ENCODE results near the gene KLHL11. TPM values are rescaled to one million over a fixed set of nuclear protein-coding genes. Genes with fewer than 3 reads are reported as not detected.

KLHL11 gene
- total and polyA plus RNA-seq, 2 experiments from 2014 or later: 8.7 to 25.5 TPM

DNA sequence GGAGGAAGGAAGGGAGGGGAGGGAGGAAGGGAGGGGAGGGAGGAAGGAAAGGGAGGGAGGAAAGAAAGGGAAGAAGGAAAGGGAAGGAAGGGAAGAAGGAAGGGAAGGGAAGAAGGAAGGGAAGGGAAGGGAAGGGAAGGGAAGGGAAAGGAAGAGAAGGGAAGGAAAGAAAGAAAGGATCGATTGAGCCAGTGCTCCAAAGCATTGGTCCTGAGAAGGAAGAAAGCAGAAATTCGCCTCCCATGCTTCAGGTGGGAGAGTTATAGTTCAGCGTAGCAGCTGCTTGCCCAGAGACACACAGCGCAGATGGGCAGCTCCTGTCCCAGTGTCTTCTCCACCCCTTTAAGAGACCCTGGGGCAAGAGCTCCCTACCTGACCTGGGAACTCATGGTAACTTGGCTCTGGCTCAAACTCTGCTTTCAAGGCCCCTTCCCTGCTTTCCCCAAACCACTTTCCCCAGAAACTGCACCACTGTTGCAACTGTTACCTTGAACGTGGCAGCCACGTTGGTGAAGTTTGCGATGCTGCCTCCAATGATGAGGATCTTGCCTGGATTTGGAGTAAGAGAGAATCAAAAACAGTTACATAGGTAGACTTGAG lies 39.1 kb upstream of the KLHL11 start:
- no peaks in the 10 kb centered on the region for H3K4me1 ChIP-seq (ENCODE audit: insufficient read depth)
- no peak for ATAC-seq
- Mint-ChIP-seq H3K27ac (no peak overlapping the region), H3K27me3 (ENCODE audit: insufficient read depth, low read depth, poor library complexity) (peaks cover 6% of the 10 kb centered on the region), H3K4me3 (no peak overlapping the region), H3K9me3 (no peaks in the 10 kb centered on the region), H3K4me1 (no peaks in the 10 kb centered on the region), H3K36me3 (ENCODE audit: low read depth) (peaks cover 94% of the 10 kb centered on the region)
- no peaks in the 10 kb centered on the region for H3K27me3 ChIP-seq (ENCODE audit: insufficient read depth)
- TF ChIP-seq NANOG (IDR thresholded peaks at IDR 0.05; ENCODE audit: borderline replicate concordance) (no peak), POLR2AphosphoS5 (IDR thresholded peaks at IDR 0.05; ENCODE audit: low read depth) (no peak), EZH2 (IDR thresholded peaks at IDR 0.05; ENCODE audit: low read depth, unreplicated experiment) (no peak), ZNF114 (CRISPR knock-in tag; IDR thresholded peaks at IDR 0.05) (no peak), EZH2phosphoT487 (IDR thresholded peaks at IDR 0.05; ENCODE audit: unreplicated experiment) (no peak), JUNB (IDR thresholded peaks at IDR 0.05; ENCODE audit: unreplicated experiment) (no peak), CREB1 (CRISPR knock-in tag; IDR thresholded peaks at IDR 0.05; ENCODE audit: low read depth) (no peak), ZNF331 (CRISPR knock-in tag; IDR thresholded peaks at IDR 0.05; ENCODE audit: low read depth) (no peak), CTCF (conservative IDR thresholded peaks at IDR 0.05; ENCODE audit: low read depth in 2 of 2) (no peak), STAT1 (IDR thresholded peaks at IDR 0.05; ENCODE audit: unreplicated experiment) (no peak)
- TF ChIP-seq, protein P1, sequence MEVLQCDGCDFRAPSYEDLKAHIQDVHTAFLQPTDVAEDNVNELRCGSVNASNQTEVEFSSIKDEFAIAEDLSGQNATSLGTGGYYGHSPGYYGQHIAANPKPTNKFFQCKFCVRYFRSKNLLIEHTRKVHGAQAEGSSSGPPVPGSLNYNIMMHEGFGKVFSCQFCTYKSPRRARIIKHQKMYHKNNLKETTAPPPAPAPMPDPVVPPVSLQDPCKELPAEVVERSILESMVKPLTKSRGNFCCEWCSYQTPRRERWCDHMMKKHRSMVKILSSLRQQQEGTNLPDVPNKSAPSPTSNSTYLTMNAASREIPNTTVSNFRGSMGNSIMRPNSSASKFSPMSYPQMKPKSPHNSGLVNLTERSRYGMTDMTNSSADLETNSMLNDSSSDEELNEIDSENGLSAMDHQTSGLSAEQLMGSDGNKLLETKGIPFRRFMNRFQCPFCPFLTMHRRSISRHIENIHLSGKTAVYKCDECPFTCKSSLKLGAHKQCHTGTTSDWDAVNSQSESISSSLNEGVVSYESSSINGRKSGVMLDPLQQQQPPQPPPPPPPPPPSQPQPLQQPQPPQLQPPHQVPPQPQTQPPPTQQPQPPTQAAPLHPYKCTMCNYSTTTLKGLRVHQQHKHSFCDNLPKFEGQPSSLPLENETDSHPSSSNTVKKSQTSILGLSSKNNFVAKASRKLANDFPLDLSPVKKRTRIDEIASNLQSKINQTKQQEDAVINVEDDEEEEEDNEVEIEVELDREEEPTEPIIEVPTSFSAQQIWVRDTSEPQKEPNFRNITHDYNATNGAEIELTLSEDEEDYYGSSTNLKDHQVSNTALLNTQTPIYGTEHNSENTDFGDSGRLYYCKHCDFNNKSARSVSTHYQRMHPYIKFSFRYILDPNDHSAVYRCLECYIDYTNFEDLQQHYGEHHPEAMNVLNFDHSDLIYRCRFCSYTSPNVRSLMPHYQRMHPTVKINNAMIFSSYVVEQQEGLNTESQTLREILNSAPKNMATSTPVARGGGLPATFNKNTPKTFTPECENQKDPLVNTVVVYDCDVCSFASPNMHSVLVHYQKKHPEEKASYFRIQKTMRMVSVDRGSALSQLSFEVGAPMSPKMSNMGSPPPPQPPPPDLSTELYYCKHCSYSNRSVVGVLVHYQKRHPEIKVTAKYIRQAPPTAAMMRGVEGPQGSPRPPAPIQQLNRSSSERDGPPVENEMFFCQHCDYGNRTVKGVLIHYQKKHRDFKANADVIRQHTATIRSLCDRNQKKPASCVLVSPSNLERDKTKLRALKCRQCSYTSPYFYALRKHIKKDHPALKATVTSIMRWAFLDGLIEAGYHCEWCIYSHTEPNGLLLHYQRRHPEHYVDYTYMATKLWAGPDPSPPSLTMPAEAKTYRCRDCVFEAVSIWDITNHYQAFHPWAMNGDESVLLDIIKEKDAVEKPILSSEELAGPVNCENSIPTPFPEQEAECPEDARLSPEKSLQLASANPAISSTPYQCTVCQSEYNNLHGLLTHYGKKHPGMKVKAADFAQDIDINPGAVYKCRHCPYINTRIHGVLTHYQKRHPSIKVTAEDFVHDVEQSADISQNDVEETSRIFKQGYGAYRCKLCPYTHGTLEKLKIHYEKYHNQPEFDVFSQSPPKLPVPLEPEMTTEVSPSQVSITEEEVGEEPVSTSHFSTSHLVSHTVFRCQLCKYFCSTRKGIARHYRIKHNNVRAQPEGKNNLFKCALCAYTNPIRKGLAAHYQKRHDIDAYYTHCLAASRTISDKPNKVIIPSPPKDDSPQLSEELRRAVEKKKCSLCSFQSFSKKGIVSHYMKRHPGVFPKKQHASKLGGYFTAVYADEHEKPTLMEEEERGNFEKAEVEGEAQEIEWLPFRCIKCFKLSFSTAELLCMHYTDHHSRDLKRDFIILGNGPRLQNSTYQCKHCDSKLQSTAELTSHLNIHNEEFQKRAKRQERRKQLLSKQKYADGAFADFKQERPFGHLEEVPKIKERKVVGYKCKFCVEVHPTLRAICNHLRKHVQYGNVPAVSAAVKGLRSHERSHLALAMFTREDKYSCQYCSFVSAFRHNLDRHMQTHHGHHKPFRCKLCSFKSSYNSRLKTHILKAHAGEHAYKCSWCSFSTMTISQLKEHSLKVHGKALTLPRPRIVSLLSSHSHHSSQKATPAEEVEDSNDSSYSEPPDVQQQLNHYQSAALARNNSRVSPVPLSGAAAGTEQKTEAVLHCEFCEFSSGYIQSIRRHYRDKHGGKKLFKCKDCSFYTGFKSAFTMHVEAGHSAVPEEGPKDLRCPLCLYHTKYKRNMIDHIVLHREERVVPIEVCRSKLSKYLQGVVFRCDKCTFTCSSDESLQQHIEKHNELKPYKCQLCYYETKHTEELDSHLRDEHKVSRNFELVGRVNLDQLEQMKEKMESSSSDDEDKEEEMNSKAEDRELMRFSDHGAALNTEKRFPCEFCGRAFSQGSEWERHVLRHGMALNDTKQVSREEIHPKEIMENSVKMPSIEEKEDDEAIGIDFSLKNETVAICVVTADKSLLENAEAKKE (CRISPR knock-in tag; IDR thresholded peaks at IDR 0.05): no peak
- TF ChIP-seq, protein P2, sequence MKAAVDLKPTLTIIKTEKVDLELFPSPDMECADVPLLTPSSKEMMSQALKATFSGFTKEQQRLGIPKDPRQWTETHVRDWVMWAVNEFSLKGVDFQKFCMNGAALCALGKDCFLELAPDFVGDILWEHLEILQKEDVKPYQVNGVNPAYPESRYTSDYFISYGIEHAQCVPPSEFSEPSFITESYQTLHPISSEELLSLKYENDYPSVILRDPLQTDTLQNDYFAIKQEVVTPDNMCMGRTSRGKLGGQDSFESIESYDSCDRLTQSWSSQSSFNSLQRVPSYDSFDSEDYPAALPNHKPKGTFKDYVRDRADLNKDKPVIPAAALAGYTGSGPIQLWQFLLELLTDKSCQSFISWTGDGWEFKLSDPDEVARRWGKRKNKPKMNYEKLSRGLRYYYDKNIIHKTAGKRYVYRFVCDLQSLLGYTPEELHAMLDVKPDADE (IDR thresholded peaks at IDR 0.05): no peak
- TF ChIP-seq, protein P3, sequence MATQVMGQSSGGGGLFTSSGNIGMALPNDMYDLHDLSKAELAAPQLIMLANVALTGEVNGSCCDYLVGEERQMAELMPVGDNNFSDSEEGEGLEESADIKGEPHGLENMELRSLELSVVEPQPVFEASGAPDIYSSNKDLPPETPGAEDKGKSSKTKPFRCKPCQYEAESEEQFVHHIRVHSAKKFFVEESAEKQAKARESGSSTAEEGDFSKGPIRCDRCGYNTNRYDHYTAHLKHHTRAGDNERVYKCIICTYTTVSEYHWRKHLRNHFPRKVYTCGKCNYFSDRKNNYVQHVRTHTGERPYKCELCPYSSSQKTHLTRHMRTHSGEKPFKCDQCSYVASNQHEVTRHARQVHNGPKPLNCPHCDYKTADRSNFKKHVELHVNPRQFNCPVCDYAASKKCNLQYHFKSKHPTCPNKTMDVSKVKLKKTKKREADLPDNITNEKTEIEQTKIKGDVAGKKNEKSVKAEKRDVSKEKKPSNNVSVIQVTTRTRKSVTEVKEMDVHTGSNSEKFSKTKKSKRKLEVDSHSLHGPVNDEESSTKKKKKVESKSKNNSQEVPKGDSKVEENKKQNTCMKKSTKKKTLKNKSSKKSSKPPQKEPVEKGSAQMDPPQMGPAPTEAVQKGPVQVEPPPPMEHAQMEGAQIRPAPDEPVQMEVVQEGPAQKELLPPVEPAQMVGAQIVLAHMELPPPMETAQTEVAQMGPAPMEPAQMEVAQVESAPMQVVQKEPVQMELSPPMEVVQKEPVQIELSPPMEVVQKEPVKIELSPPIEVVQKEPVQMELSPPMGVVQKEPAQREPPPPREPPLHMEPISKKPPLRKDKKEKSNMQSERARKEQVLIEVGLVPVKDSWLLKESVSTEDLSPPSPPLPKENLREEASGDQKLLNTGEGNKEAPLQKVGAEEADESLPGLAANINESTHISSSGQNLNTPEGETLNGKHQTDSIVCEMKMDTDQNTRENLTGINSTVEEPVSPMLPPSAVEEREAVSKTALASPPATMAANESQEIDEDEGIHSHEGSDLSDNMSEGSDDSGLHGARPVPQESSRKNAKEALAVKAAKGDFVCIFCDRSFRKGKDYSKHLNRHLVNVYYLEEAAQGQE (IDR thresholded peaks at IDR 0.05; ENCODE audit: unreplicated experiment): no peak
- no peak overlapping the region for H3K4me2 ChIP-seq
- peaks cover 71% of the 10 kb centered on the region for H3K36me3 ChIP-seq (ENCODE audit: insufficient read depth)
- H3F3A ChIP-seq (replicated peaks; ENCODE audit: low read depth): peaks cover 29% of the 10 kb centered on the region; the same call in 1 of the 2 replicates
- no peak overlapping the region for H3K4me3 ChIP-seq
- DNase-seq (ENCODE audit: low spot score): no peak
- H4K20me1 ChIP-seq (replicated peaks; ENCODE audit: insufficient read depth): peaks cover 41% of the 10 kb centered on the region
- peak overlapping the region; percentile 55; the same call in 1 of the 2 replicates for H3K27ac ChIP-seq (ENCODE audit: low read depth)
- no peak overlapping the region for H2AFZ ChIP-seq
- peaks cover 26% of the 10 kb centered on the region for H3K79me2 ChIP-seq (replicated peaks; ENCODE audit: insufficient read depth)
- no peaks in the 10 kb centered on the region for H3K9me2 ChIP-seq (ENCODE audit: insufficient read depth)
